Gastrocnemius medialis (tissue), 4 donors: ENCODE results near the gene OR5D16. TPM values are rescaled to one million over a fixed set of nuclear protein-coding genes. Genes with fewer than 3 reads are reported as not detected.

Experiments
- ATAC-seq, 2 donors: fragments of 150-250 bp; one replicate each; pipeline ENCODE4 v1.9.1; 2016
- DNase-seq, 2 donors: peaks; one replicate each; pipeline ENCODE4 v3.0.0-alpha.2; 2019
- H3K27ac ChIP-seq, 4 donors: fragments of 200-600 bp; sonication (generic); 1 replicate in 1 of 4; 2 replicates in 3 of 4; pipeline ENCODE4 v1.5.1; 2016 to 2018; ENCODE audit warnings: mild to moderate bottlenecking in 2 of 4, moderate library complexity in 1 of 4
- H3K27me3 ChIP-seq, 3 donors: fragments of 200-600 bp; sonication (generic) in 2 of 3; 1 replicate in 1 of 3; 2 replicates in 2 of 3; pipeline versions ENCODE4 v1.5.1 to v1.6.0; 2016 to 2019; ENCODE audit warnings: mild to moderate bottlenecking in 1 of 3, moderate library complexity in 1 of 3
- H3K36me3 ChIP-seq, 2 donors: fragments of 200-600 bp; sonication (generic) in 1 of 2; one replicate each; pipeline ENCODE4 v1.5.1; 2017 to 2018
- H3K4me1 ChIP-seq, 2 donors: fragments of 200-600 bp; sonication (generic) in 1 of 2; one replicate each; pipeline ENCODE4 v1.5.1; 2016 to 2017; ENCODE audit warnings: mild to moderate bottlenecking in 2 of 2
- H3K4me3 ChIP-seq, 4 donors: fragments of 200-600 bp; sonication (generic) in 3 of 4; 1 replicate in 1 of 4; 2 replicates in 3 of 4; pipeline ENCODE4 v1.5.1; 2016 to 2019; ENCODE audit warnings: mild to moderate bottlenecking in 2 of 4
- H3K9me3 ChIP-seq, 3 donors: fragments of 200-600 bp; sonication (generic) in 2 of 3; 1 replicate in 1 of 3; 2 replicates in 2 of 3; pipeline ENCODE4 v1.5.1; 2016 to 2019
- CTCF ChIP-seq, 5 experiments: fragments of 450-650 bp in 3 of 5; fragments of 200-600 bp in 2 of 5; sonication (generic) in 2 of 5; IDR thresholded peaks in 4 of 5; conservative IDR thresholded peaks in 1 of 5; 1 replicate in 4 of 5; 2 replicates in 1 of 5; pipeline ENCODE4 v1.5.1; 2016 to 2019; ENCODE audit warnings: antibody characterized with exemption in 5 of 5, mild to moderate bottlenecking in 3 of 5, moderate library complexity in 3 of 5
- POLR2A ChIP-seq, 2 donors: fragments of 450-650 bp; IDR thresholded peaks; one replicate each; pipeline ENCODE4 v1.6.1; 2017; ENCODE audit warnings: antibody characterized with exemption in 2 of 2, mild to moderate bottlenecking in 2 of 2, moderate library complexity in 2 of 2
- in situ Hi-C, 4 donors: fragments of 200-750 bp; cut with MboI; loops; one replicate each; pipeline versions ENCODE4 v1.15.0 to v1.8.0; 2017; ENCODE audit warnings: low sequenced_read_pairs in 4 of 4
- intact Hi-C: fragments of 100-400 bp; cut with DNase I; formaldehyde crosslinking; loops from one replicate; pipeline ENCODE4 v1.15.1; 2023; ENCODE audit warnings: low total_unique reads
- total RNA-seq, 4 donors: library from RNA; depleted of rRNA; stranded (reverse); fragments of >200 nt; gene quantifications; one replicate each; pipeline versions ENCODE4 v1.1.0 to v1.2.3, GENCODE V29; 2016

Gene OR5D16
- total RNA-seq, 4 donors from 2014 or later, result not detected

- DNase-seq, result no peak
- in situ Hi-C loops (no loop called here), intact Hi-C loops (no loop called here)
- no peak for TF ChIP-seq POLR2A (IDR thresholded peaks at IDR 0.05)
- TF ChIP-seq CTCF (IDR thresholded peaks at IDR 0.05 in 4 of 5, conservative IDR thresholded peaks at IDR 0.05 in 1 of 5), result no peak
- no peak within 1 kb of the TSS for H3K4me3 ChIP-seq
- H3K9me3 ChIP-seq, result no peaks in the 10 kb centered on the region
- ATAC-seq, result no peak
- no peak within 1 kb of the TSS for H3K27ac ChIP-seq
- H3K4me1 ChIP-seq, result no peaks in the 10 kb centered on the region
- no peaks in the 10 kb centered on the region for H3K36me3 ChIP-seq
- no peaks in the 10 kb centered on the region for H3K27me3 ChIP-seq
Measured at GRCh38 chr11:55811067-55811466, 27.5 kb upstream of the OR5D16 start, which contains the start of gene OR5L1. TSS of gene OR5L1 (plus strand) at chr11:55811367. CDS start at chr11:55811467, 100 bp downstream.

- no peak for TF ChIP-seq POLR2A (IDR thresholded peaks at IDR 0.05)
- in situ Hi-C loops (no loop called here), intact Hi-C loops (no loop called here)
- Histone ChIP-seq H3K36me3 (no peaks in the 10 kb centered on the region), H3K4me3 (no peak within 1 kb of the TSS), H3K9me3 (no peaks in the 10 kb centered on the region), H3K4me1 (no peaks in the 10 kb centered on the region), H3K27ac (no peak within 1 kb of the TSS), H3K27me3 (no peaks in the 10 kb centered on the region)
- no peak for ATAC-seq
- no peak for DNase-seq
Measured at GRCh38 chr11:55819330-55819729, 19.2 kb upstream of the OR5D16 start, which contains the start of gene OR5D18. TSS of gene OR5D18 (plus strand) at chr11:55819630. CDS start at chr11:55819630, 0 bp downstream.

GRCh38 chr11:55826919-55827318 lies 11.6 kb upstream of the OR5D16 start, which contains the start of gene OR5L2:
TSS of gene OR5L2 (plus strand) at chr11:55827219. CDS start at chr11:55827219, 0 bp downstream.
- Histone ChIP-seq H3K4me1 (no peaks in the 10 kb centered on the region), H3K36me3 (no peaks in the 10 kb centered on the region), H3K27ac (no peak within 1 kb of the TSS), H3K9me3 (no peaks in the 10 kb centered on the region), H3K27me3 (no peaks in the 10 kb centered on the region), H3K4me3 (no peak within 1 kb of the TSS)
- intact Hi-C loops, result no loop called here
- DNase-seq, result no peak
- TF ChIP-seq POLR2A (IDR thresholded peaks at IDR 0.05) (no peak), CTCF (IDR thresholded peaks at IDR 0.05 in 4 of 5, conservative IDR thresholded peaks at IDR 0.05 in 1 of 5) (no peak)
- no peak for ATAC-seq
- in situ Hi-C loops, result no loop called here

GRCh38 chr11:55847453-55847852 lies 8.9 kb downstream of the OR5D16 start:
- Histone ChIP-seq H3K4me3 (no peak overlapping the region), H3K27me3 (no peaks in the 10 kb centered on the region), H3K36me3 (no peaks in the 10 kb centered on the region), H3K9me3 (no peaks in the 10 kb centered on the region), H3K4me1 (no peaks in the 10 kb centered on the region), H3K27ac (no peak overlapping the region)
- TF ChIP-seq CTCF (IDR thresholded peaks at IDR 0.05 in 4 of 5, conservative IDR thresholded peaks at IDR 0.05 in 1 of 5), result no peak
- no peak for TF ChIP-seq POLR2A (IDR thresholded peaks at IDR 0.05)
- no peak for DNase-seq
- in situ Hi-C loops (no loop called here), intact Hi-C loops (no loop called here)
- ATAC-seq, result no peak

- no peaks in the 10 kb centered on the region for H3K9me3 ChIP-seq
- no peak for TF ChIP-seq CTCF (IDR thresholded peaks at IDR 0.05 in 4 of 5, conservative IDR thresholded peaks at IDR 0.05 in 1 of 5)
- no peak for TF ChIP-seq POLR2A (IDR thresholded peaks at IDR 0.05)
- ATAC-seq (no peak), DNase-seq (no peak)
- H3K36me3 ChIP-seq, result no peaks in the 10 kb centered on the region
- no peaks in the 10 kb centered on the region for H3K4me1 ChIP-seq
- intact Hi-C loops, result no loop called here
- no peaks in the 10 kb centered on the region for H3K27me3 ChIP-seq
- in situ Hi-C loops, result no loop called here
- H3K4me3 ChIP-seq, result no peak overlapping the region
- H3K27ac ChIP-seq, result no peak overlapping the region
Measured at GRCh38 chr11:55849037-55849436, 10.5 kb downstream of the OR5D16 start.
